Transverse colon (tissue), 4 donors: ENCODE data around the gene EWSR1.

Experiments used
- CTCF ChIP-seq, 5 experiments: fragments of 200-600 bp in 3 of 5; fragments of 450-650 bp in 2 of 5; sonication (generic) in 3 of 5; IDR thresholded peaks; 1 replicate in 2 of 5; 2 replicates in 3 of 5; pipeline ENCODE4 v1.5.1; 2016 to 2017; ENCODE audit warnings: antibody characterized with exemption in 5 of 5, inconsistent platforms in 3 of 5, mild to moderate bottlenecking in 2 of 5, moderate library complexity in 1 of 5
- EP300 ChIP-seq: sonication (generic); formaldehyde crosslinking; IDR thresholded peaks from one replicate; pipeline ENCODE4 v1.6.1; 2017; ENCODE audit warnings: antibody characterized with exemption, low read depth
- POLR2A ChIP-seq: fragments of 450-650 bp; IDR thresholded peaks from one replicate; pipeline ENCODE4 v1.6.1; 2016; ENCODE audit warnings: antibody characterized with exemption, mild to moderate bottlenecking, moderate library complexity
- POLR2AphosphoS5 ChIP-seq, 3 donors: sonication (generic); formaldehyde crosslinking; IDR thresholded peaks; one replicate each; pipeline ENCODE4 v1.6.1; 2016; ENCODE audit warnings: antibody characterized with exemption in 3 of 3

- TF ChIP-seq CTCF (IDR thresholded peaks at IDR 0.05) (no peak), EP300 (no peak), POLR2A (no peak), POLR2AphosphoS5 (IDR thresholded peaks at IDR 0.05) (no peak)
Observed at GRCh38 chr22:29243874-29244446, 24.1 kb upstream of the EWSR1 start.
